HG03558 (cell line): ENCODE results near the gene TMPRSS9.

Source experiments
- ATAC-seq: cut with Tn5 transposase; IDR thresholded peaks from one replicate; pipeline ENCODE4 v1.9.1; 2021; ENCODE audit warnings: moderate number of reproducible peaks; ENCODE audit not compliant: unreplicated experiment; ENCODE audit errors: extremely low read depth

Gene TMPRSS9

DNA sequence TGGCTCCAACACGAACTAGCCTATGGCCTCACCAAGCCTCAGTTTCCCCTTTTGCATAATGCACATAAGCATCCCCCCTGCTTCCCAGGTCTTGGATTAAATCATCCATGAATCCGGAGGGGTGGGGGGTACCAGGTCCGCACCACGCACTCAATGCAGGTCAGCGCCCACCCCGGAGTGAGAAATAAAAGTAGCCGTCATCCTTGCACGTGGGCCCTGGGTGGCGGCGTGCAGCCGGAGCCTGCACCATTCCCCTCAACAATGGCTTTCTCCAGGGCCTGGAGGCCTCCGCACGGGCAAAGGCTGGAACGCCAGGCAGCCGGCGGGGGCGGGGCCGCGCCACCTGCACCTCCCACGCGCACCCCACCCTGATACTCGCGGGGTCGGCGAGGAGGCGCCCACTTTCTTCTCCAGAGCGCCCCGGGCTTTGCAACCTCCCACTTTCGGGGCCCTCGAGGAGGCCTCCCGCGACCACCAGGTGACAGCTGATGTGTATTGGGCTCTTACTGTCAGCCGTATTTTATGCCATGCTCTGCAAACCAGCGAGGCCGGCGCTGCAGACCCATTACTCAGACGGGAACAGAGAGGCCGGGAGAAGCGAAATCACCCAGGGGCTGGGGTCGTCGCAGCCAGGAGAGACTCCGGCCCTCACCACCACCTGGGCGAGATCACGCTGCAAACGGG, 115.1 kb downstream of the TMPRSS9 start:
- no peak for ATAC-seq
